Omental fat pad (tissue), 4 donors: ENCODE data around the gene PHF5A. TPM values are rescaled to one million over a fixed set of nuclear protein-coding genes. Genes with fewer than 3 reads are reported as not detected.

Source experiments
- ATAC-seq: fragments of 150-250 bp; one replicate; pipeline ENCODE4 v1.9.1; 2016; ENCODE audit warnings: mild to moderate bottlenecking, moderate library complexity; ENCODE audit not compliant: low FRiP score
- DNase-seq: peaks from one replicate; pipeline ENCODE4 v3.0.0-alpha.2; 2019; ENCODE audit warnings: low spot score
- CTCF ChIP-seq, 3 donors: fragments of 450-650 bp; IDR thresholded peaks; one replicate each; pipeline ENCODE4 v1.5.1; 2016 to 2017; ENCODE audit warnings: antibody characterized with exemption in 3 of 3, mild to moderate bottlenecking in 3 of 3, moderate library complexity in 2 of 3
- total RNA-seq, 4 donors: library from RNA; depleted of rRNA; stranded (reverse); fragments of >200 nt; gene quantifications; one replicate each; pipeline ENCODE4 v1.1.0, GENCODE V29; 2016

PHF5A gene
- total RNA-seq, 4 donors from 2014 or later, result 35.2 to 46.8 (median 42.3) TPM

DNA sequence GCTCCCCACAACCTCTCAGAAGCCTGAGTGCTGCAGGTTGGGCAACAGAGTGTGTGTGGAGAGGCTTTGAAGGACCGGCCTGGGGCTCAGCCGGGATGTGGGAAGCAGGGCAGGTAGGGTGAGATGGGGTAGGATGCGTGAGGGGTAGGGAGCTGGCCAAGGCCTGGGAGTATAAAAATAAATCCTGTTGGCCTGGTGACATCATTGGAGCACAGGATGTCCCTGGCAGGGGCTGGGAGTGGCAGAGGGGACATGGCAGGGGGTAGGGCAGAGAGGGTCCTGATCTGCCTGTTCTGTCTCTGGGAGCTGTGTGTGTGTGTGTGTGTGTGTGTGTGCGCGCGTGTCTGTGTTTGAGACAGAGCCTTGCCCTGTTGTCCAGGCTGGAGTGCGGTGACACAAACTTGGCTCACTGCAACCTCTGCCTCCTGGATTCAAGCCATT is 58.2 kb downstream of the PHF5A start:
- TF ChIP-seq CTCF (IDR thresholded peaks at IDR 0.05), result no peak
- DNase-seq (no peak), ATAC-seq (no peak)

Other genes with a start within 250 kb of the PHF5A start
- 1 to 10 TPM in 3 of 4 donors, under 1 TPM in 1; 0.56 to 2.5 (median 1.4) TPM for gene CHADL, start 227.8 kb downstream of the PHF5A start, total RNA-seq
- 10 to 100 TPM; 30.9 to 49.8 (median 34.1) TPM for gene RANGAP1, start 182.5 kb downstream of the PHF5A start, total RNA-seq
- 10 to 100 TPM; 32.9 to 39.4 (median 35.9) TPM for gene ZC3H7B, start 167.2 kb downstream of the PHF5A start, total RNA-seq
- gene TEF, start 86.8 kb downstream of the PHF5A start, total RNA-seq, result 10 to 100 TPM; 11.6 to 25.5 (median 18.1) TPM
- gene TOB2, start 21.9 kb downstream of the PHF5A start, total RNA-seq, result 100 to 1,000 TPM in 1 of 4 donors, 10 to 100 TPM in 3; 59.4 to 111 (median 64.1) TPM
- 100 to 1,000 TPM; 118 to 151 (median 131) TPM for gene ACO2, start 425 bp upstream of the PHF5A start, total RNA-seq
- gene POLR3H, start 75.8 kb upstream of the PHF5A start, total RNA-seq, result 10 to 100 TPM; 17.0 to 37.7 (median 22.3) TPM
- gene CSDC2, start 92.3 kb upstream of the PHF5A start, total RNA-seq, result 1 to 10 TPM in 3 of 4 donors, under 1 TPM in 1; 0.32 to 7.8 (median 4.9) TPM
- gene PMM1, start 121.1 kb upstream of the PHF5A start, total RNA-seq, result 100 to 1,000 TPM in 1 of 4 donors, 10 to 100 TPM in 3; 39.3 to 168 (median 73.1) TPM
- 10 to 100 TPM; 16.0 to 22.1 (median 19.5) TPM for gene DESI1, start 152.4 kb upstream of the PHF5A start, total RNA-seq
- 100 to 1,000 TPM; 168 to 191 (median 181) TPM for gene XRCC6, start 152.6 kb upstream of the PHF5A start, total RNA-seq
- gene SNU13, start 220.2 kb upstream of the PHF5A start, total RNA-seq, result 100 to 1,000 TPM in 3 of 4 donors, 10 to 100 TPM in 1; 99.0 to 169 (median 126) TPM
- gene MEI1, start 230.8 kb upstream of the PHF5A start, total RNA-seq, result 10 to 100 TPM in 1 of 4 donors, 1 to 10 TPM in 3; 2.3 to 16.9 (median 2.6) TPM